ENCODE data around the gene PTPN9. TPM values are rescaled to one million over a fixed set of nuclear protein-coding genes. Genes with fewer than 3 reads are reported as not detected.

The PTPN9 gene
- total RNA-seq: 10 to 100 TPM; 11.7 to 20.9 (median 15.7) TPM

GRCh38 chr15:75578948-75579920, at the start of gene PTPN9:
PTPN9 (minus strand) TSS chr15:75579315; CDS start chr15:75578776, 539 bp downstream.
- TF ChIP-seq CTCF (IDR thresholded peaks at IDR 0.05; ENCODE audit: low read depth): no peak

- no peak for TF ChIP-seq CTCF (IDR thresholded peaks at IDR 0.05; ENCODE audit: low read depth)
Measured at GRCh38 chr15:75625542-75626347, 46.6 kb upstream of the PTPN9 start, which contains the start of gene SNUPN. SNUPN (minus strand) TSS chr15:75625725; CDS start chr15:75621051, 4,674 bp downstream.

- TF ChIP-seq CTCF (IDR thresholded peaks at IDR 0.05; ENCODE audit: low read depth): no peak
Measured at GRCh38 chr15:75622505-75622904, 43.4 kb upstream of the PTPN9 start.

GRCh38 chr15:75620841-75621391, 41.8 kb upstream of the PTPN9 start:
- TF ChIP-seq CTCF (IDR thresholded peaks at IDR 0.05; ENCODE audit: low read depth): no peak

- TF ChIP-seq CTCF (IDR thresholded peaks at IDR 0.05; ENCODE audit: low read depth): no peak
Measured at GRCh38 chr15:75620058-75620820, 41.1 kb upstream of the PTPN9 start.

GRCh38 chr15:75616766-75617165, 37.7 kb upstream of the PTPN9 start:
- no peak for TF ChIP-seq CTCF (IDR thresholded peaks at IDR 0.05; ENCODE audit: low read depth)
